Fibroblast of peridontal ligament (primary cell): ENCODE results near the gene NDUFA11.

ENCODE experiments used
- DNase-seq: peaks from one replicate; pipeline ENCODE4 v3.0.0-alpha.2; 2010; ENCODE audit errors: extremely low read depth

Gene NDUFA11

DNA sequence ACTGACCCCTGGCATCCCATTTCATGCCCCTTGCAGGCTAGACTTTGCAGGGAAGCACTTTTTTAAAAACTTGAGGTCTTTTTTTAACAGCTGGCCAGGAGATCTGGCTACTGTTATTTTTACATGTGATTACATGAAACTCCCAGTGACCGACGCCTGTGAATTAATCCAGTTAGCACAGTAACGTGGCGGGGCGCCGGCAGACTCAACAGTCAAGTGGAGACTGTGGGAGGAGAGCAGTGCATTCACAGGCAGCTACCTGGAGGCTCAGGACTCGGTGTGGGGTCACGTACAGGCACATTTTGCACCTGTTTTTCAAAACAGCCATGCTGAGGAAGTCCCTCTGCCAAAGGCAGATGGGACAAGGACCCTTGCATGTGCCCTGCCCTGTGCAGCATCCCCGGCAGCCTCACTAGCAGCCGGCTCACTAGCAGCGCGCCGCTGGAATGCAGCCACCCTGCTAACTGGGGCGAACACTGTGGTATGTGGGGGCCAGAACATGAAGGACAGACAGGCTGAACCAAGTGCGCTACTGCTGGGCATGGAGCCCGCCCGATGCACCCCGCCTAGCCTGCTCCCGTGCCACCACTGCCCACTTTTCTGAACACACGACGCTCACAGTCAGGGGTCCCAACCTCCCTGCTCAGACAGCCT, 29.1 kb upstream of the NDUFA11 start:
- no peak for DNase-seq

- DNase-seq = no peak
These were observed 28.6 kb upstream of the NDUFA11 start for GRCh38 chr19:5932146-5932545.

DNA sequence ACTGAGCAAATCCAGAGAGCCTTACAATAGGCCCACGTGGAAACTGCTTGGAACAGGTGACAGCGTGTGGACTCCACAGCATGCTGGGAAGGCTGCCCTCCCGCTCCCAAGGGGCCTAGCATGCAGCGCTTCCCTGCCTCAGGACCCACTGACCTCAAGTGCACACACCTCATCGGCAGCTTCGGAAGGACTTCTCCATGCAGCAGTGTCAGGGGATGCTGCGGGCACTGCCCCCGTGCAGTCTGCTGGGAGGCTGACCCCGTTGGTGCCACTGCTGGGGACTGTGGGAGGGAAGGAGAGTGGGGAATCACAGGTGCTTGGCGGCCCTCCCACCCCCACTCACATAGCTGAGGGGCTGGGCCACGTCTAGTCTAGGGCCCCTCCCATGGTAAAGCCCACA, 27.7 kb upstream of the NDUFA11 start:
- no peak for DNase-seq

DNA sequence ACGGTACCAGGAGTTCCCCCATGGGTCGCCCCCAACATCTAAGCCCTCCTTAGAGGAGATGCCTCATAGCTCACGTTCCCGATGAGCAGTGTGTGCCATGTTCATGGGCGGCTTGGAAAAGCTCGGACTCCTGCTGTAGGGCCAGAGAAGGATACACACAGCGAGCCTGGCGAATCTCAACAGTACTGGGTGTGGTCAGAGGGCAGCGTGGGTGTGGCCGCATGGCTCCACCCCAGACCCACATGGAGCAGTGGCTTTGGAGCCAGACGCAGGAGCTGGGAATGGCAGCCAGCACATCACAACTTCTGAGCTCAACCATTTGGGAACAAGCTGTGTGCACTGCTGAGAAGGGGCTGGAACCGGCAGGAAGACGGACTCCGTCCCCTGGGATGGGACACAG, 26.0 kb upstream of the NDUFA11 start:
- DNase-seq = no peak

- no peak for DNase-seq
These were observed 25.6 kb upstream of the NDUFA11 start for GRCh38 chr19:5929179-5929578.

DNA sequence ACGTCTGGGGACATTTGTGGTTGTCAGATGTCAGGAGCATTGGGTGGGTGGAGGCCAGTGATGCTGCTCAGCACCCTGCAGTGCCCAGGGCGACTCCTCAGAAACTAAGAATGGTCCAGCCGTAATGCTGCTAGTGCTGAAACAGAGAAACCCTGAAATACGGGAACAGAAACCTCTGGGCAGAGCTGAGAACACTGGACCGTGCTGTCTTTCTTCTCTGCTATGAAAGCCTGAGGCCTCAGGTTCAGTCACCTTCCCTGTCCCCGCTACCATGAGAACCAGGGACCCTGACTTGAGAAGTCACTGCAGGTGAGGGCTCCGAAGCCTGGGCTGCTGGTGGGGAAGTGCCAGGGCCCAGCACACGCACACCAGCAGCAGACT, 23.8 kb upstream of the NDUFA11 start:
- no peak for DNase-seq

- DNase-seq = peak; percentile 99
These were observed 23.3 kb upstream of the NDUFA11 start for GRCh38 chr19:5926641-5927440.

- DNase-seq = no peak
These were observed 22.3 kb upstream of the NDUFA11 start for GRCh38 chr19:5925830-5926427.

GRCh38 chr19:5923356-5923755, 19.8 kb upstream of the NDUFA11 start:
- DNase-seq = no peak

DNA sequence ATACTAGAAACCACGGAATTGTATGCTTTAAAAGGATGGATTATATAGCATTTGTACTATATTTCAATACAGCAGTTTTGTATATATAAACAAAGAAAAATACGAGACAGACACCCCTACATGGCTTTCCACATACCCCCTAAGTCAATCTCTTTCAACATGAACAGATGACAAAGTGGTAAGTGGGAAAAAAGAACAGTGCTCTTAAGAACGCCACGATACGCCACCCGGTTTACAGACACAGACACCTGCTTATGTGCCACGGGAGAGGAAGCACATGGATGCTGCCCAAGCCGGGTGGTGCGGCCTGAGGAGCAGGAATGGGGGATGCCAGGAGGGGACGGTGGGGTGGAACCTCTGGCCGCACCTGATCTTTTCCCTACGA, 18.6 kb upstream of the NDUFA11 start:
- no peak for DNase-seq

GRCh38 chr19:5921516-5922160, 18.0 kb upstream of the NDUFA11 start:
- no peak for DNase-seq

- DNase-seq = no peak
These were observed 15.0 kb upstream of the NDUFA11 start for GRCh38 chr19:5918463-5919079.

GRCh38 chr19:5917431-5918107, 14.0 kb upstream of the NDUFA11 start:
- DNase-seq = no peak

DNA sequence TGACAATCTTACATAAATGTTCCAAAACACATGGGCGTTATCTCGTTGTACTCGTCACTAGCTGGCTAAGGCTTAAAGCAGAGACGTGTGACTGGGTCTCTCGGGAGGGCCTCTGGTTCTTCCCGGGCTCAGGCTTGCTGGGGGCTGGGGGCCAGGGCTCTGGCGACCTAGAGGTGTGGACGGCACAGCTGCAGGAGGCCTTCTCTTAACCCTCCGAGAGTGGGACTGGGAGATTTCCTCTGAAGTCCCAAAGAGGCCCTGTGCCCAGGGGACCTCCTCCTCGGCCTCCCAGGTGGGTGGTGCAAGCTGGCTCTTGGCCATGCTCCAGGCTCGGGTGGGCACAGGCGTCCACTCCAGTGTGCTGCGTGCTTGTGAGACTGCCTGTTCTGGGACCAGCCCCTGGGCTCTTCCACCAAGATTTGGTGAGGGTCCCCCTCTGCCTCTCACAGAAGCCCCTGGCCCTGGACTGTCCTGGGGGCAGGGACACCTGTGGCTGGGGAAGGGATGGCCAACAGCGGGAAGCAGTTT, 12.7 kb upstream of the NDUFA11 start:
- DNase-seq = no peak

GRCh38 chr19:5915782-5916165, 12.2 kb upstream of the NDUFA11 start:
- no peak for DNase-seq

- DNase-seq = no peak
These were observed 11.6 kb upstream of the NDUFA11 start for GRCh38 chr19:5914946-5915781.

- DNase-seq = no peak
These were observed 10.8 kb upstream of the NDUFA11 start for GRCh38 chr19:5914358-5914774.

- DNase-seq = peak; percentile 70
These were observed 10.3 kb upstream of the NDUFA11 start, which contains the start of gene CAPS for GRCh38 chr19:5913739-5914357. Gene CAPS (plus strand): TSS chr19:5914254. CDS start chr19:5914407, 153 bp downstream.

DNA sequence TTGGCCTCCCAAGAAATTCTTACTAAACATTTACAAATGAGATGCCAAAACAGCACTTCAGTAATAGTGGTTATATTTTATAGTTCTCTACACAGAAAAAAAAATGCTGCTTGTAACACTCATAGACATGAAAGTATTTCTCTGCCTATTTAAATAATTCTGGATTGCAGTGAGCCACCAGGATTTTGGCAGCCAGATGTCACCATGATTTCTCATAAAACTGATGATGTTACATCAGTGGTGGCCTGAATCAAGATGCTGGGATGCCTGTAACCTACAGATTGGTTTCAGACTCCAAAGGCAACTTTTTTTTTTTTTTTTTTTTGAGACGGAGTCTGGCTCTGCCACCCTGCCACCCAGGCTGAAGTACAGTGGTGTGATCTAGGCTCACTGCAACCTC, 7.8 kb upstream of the NDUFA11 start:
- peak; percentile 28 for DNase-seq

GRCh38 chr19:5910638-5910907, 7.0 kb upstream of the NDUFA11 start:
- DNase-seq = no peak
